ENCODE data around the gene HELB. TPM values are rescaled to one million over a fixed set of nuclear protein-coding genes. Genes with fewer than 3 reads are reported as not detected.
A peak's percentile ranks its signal among the peaks of the same experiment; 100 is the strongest.
"Not testable (repeated sequence)": the region's sequence is repeated elsewhere in the genome, so short reads cannot be mapped to it uniquely, and the experiment has no call there.

Gene HELB
- total RNA-seq, 4 donors from 2014 or later: 1.5 to 2.7 (median 2.2) TPM

- WGBS: 67% methylated on average over 4 of the region's 4 CpGs
- no peak for TF ChIP-seq POLR2AphosphoS5 (IDR thresholded peaks at IDR 0.05)
- no peak for TF ChIP-seq POLR2A (IDR thresholded peaks at IDR 0.05)
Measured at GRCh38 chr12:66297080-66297479, 5.2 kb upstream of the HELB start.

GRCh38 chr12:66297923-66298322 lies 4.4 kb upstream of the HELB start:
- Histone ChIP-seq H3K27ac (no peak overlapping the region), H3K36me3 (no peaks in the 10 kb centered on the region), H3K27me3 (no peaks in the 10 kb centered on the region), H3K9me3 (no peaks in the 10 kb centered on the region), H3K4me1 (peaks cover 2% of the 10 kb centered on the region), H3K4me3 (no peak overlapping the region)
- TF ChIP-seq CTCF (IDR thresholded peaks at IDR 0.05) (no peak), POLR2AphosphoS5 (IDR thresholded peaks at IDR 0.05) (no peak), EP300 (IDR thresholded peaks at IDR 0.05) (no peak), POLR2A (IDR thresholded peaks at IDR 0.05) (no peak)
- no peak for DNase-seq (ENCODE audit: low spot score in 2 of 2)
- 83% methylated on average over 3 of the region's 3 CpGs for WGBS

More at GRCh38 chr12:66297080-66297479, 5.2 kb upstream of the HELB start:
- no peak overlapping the region for H3K4me3 ChIP-seq
- DNase-seq (ENCODE audit: low spot score in 2 of 2): no peak
- H3K4me1 ChIP-seq: no peaks in the 10 kb centered on the region
- H3K27ac ChIP-seq: no peak overlapping the region
- H3K9me3 ChIP-seq: no peaks in the 10 kb centered on the region
- H3K36me3 ChIP-seq: no peaks in the 10 kb centered on the region
- no peaks in the 10 kb centered on the region for H3K27me3 ChIP-seq

- Histone ChIP-seq H3K4me3 (peak overlapping the region; percentile 74), H3K4me1 (peaks cover 14% of the 10 kb centered on the region), H3K9me3 (no peaks in the 10 kb centered on the region), H3K36me3 (no peaks in the 10 kb centered on the region), H3K27me3 (no peaks in the 10 kb centered on the region), H3K27ac (peak overlapping the region; percentile 69)
- 5% methylated on average over 6 of the region's 6 CpGs for WGBS
- TF ChIP-seq POLR2A (IDR thresholded peaks at IDR 0.05): no peak
- DNase-seq (ENCODE audit: low spot score in 2 of 2): no peak
Measured at GRCh38 chr12:66302827-66303169, 505 bp downstream of the HELB start.

GRCh38 chr12:66303316-66303804 lies 1.1 kb downstream of the HELB start:
- H3K36me3 ChIP-seq; H3K9me3 ChIP-seq; H3K27ac ChIP-seq; H3K27me3 ChIP-seq; DNase-seq (ENCODE audit: low spot score in 2 of 2): not testable (repeated sequence)
- H3K4me1 ChIP-seq: peaks cover 14% of the 10 kb centered on the region
- peak overlapping the region; percentile 74 for H3K4me3 ChIP-seq
- 60% methylated on average over 14 of the region's 14 CpGs for WGBS

- WGBS: 71% methylated on average over 6 of the region's 6 CpGs
- no peaks in the 10 kb centered on the region for H3K27me3 ChIP-seq
- H3K27ac ChIP-seq: no peak overlapping the region
- no peaks in the 10 kb centered on the region for H3K36me3 ChIP-seq
- no peak for TF ChIP-seq EP300 (IDR thresholded peaks at IDR 0.05)
- no peak for TF ChIP-seq CTCF (IDR thresholded peaks at IDR 0.05)
- no peak overlapping the region for H3K4me3 ChIP-seq
- DNase-seq (ENCODE audit: low spot score in 2 of 2): no peak
- no peaks in the 10 kb centered on the region for H3K9me3 ChIP-seq
- peaks cover 14% of the 10 kb centered on the region for H3K4me1 ChIP-seq
Measured at GRCh38 chr12:66304296-66304900, 2.1 kb downstream of the HELB start.

- Histone ChIP-seq H3K9me3 (no peaks in the 10 kb centered on the region), H3K4me1 (no peaks in the 10 kb centered on the region), H3K4me3 (no peak overlapping the region), H3K27me3 (no peaks in the 10 kb centered on the region), H3K27ac (no peak overlapping the region), H3K36me3 (peaks cover 5% of the 10 kb centered on the region)
- 79% methylated on average over 1 of the region's 1 CpG for WGBS
- DNase-seq (ENCODE audit: low spot score in 2 of 2): no peak
- TF ChIP-seq CTCF (IDR thresholded peaks at IDR 0.05): no peak
- no peak for TF ChIP-seq POLR2AphosphoS5 (IDR thresholded peaks at IDR 0.05)
- no peak for TF ChIP-seq EP300 (IDR thresholded peaks at IDR 0.05)
- no peak for TF ChIP-seq POLR2A (IDR thresholded peaks at IDR 0.05)
Measured at GRCh38 chr12:66309606-66310005, 7.3 kb downstream of the HELB start.

- Histone ChIP-seq H3K27me3 (no peaks in the 10 kb centered on the region), H3K27ac (no peak overlapping the region), H3K4me3 (no peak overlapping the region), H3K4me1 (no peaks in the 10 kb centered on the region), H3K9me3 (no peaks in the 10 kb centered on the region), H3K36me3 (peaks cover 5% of the 10 kb centered on the region)
- no peak for DNase-seq (ENCODE audit: low spot score in 2 of 2)
- TF ChIP-seq POLR2AphosphoS5 (IDR thresholded peaks at IDR 0.05) (no peak), CTCF (IDR thresholded peaks at IDR 0.05) (no peak), EP300 (IDR thresholded peaks at IDR 0.05) (no peak), POLR2A (IDR thresholded peaks at IDR 0.05) (no peak)
- 86% methylated on average over 1 of the region's 1 CpG for WGBS
Measured at GRCh38 chr12:66312189-66312588, 9.9 kb downstream of the HELB start.
